H1 (cell line): ENCODE measurements around the gene NRP2. TPM values are rescaled to one million over a fixed set of nuclear protein-coding genes. Genes with fewer than 3 reads are reported as not detected.

Experiments
- CHD1 ChIP-seq: IDR thresholded peaks from 2 replicates; pipeline ENCODE4 v1.6.1; 2012; ENCODE audit warnings: low read depth, low read length, improper control_type of control experiment
- NRF1 ChIP-seq: IDR thresholded peaks from 2 replicates; pipeline ENCODE4 v1.6.1; 2011; ENCODE audit warnings: mild to moderate bottlenecking, low read depth, low read length, improper control_type of control experiment
- RBBP5 ChIP-seq: IDR thresholded peaks from 2 replicates; pipeline ENCODE4 v1.7.1; 2012; ENCODE audit warnings: low read depth, mild to moderate bottlenecking, inconsistent platforms, low read length, moderate library complexity, borderline replicate concordance
- SRF ChIP-seq: IDR thresholded peaks from 2 replicates; pipeline ENCODE4 v1.6.1; 2011; ENCODE audit warnings: mild to moderate bottlenecking, low read depth, low read length, moderate library complexity
- polyA plus RNA-seq, 7 experiments: library from polyadenylated mRNA; depleted of rRNA in 3 of 7; stranded (reverse) in 5 of 7; unstranded in 2 of 7; fragments of >200 nt in 5 of 7; fragments of 200-250 nt in 2 of 7; gene quantifications; 1 replicate in 5 of 7; 2 replicates in 1 of 7; 4 replicates in 1 of 7; pipeline versions ENCODE4 v1.2.1 to v1.2.3, GENCODE V29; 2011 to 2013; ENCODE audit warnings: missing spikeins in 2 of 7, mixed read lengths in 2 of 7
- total RNA-seq: library from RNA; stranded (reverse); fragmentation: NEBNext Ultra II Directional; extraction: Animal tissue kit (Norgen Biotek cat#: 25700); gene quantifications from 2 replicates; pipeline ENCODE4 v1.2.1, GENCODE V29; 2021
- TF ChIP-seq, protein P1 (sequence below): IDR thresholded peaks from 2 replicates; pipeline ENCODE4 v1.6.1; 2012; ENCODE audit warnings: low read length, inconsistent platforms

Gene NRP2
- total and polyA plus RNA-seq, 2 of the 8 experiments (the other 6 are each of a cell fraction or from before 2014, with no cell fraction given), result 32.0 to 37.8 TPM

DNA sequence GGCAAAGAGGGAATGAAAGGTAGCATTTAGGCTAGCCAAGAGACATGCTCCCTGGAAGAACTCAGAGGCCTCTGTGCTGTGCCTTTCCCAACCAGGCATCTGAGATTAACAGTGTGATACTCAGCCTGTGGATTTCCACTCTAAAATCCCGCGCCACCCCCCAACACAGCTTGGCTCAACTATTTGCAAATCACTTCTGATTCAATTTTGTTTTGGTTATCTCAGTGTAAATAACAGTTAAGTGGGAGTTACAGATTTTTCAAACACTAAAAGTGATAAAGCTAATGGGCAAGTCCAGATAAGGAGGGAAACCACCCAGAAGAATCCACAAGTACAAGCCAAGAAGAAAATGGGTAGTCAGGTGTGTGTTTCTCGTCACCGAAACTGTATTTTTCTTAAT, 1.4 kb upstream of the NRP2 start (continued):
- TF ChIP-seq, protein P1, sequence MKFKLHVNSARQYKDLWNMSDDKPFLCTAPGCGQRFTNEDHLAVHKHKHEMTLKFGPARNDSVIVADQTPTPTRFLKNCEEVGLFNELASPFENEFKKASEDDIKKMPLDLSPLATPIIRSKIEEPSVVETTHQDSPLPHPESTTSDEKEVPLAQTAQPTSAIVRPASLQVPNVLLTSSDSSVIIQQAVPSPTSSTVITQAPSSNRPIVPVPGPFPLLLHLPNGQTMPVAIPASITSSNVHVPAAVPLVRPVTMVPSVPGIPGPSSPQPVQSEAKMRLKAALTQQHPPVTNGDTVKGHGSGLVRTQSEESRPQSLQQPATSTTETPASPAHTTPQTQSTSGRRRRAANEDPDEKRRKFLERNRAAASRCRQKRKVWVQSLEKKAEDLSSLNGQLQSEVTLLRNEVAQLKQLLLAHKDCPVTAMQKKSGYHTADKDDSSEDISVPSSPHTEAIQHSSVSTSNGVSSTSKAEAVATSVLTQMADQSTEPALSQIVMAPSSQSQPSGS, result no peak
- TF ChIP-seq CHD1 (no peak), NRF1 (no peak), RBBP5 (no peak), SRF (no peak)
- TF ChIP-seq, all 59 proteins: peak for 0
